IMR-90 (cell line): ENCODE measurements around the gene ECSIT. TPM values are rescaled to one million over a fixed set of nuclear protein-coding genes. Genes with fewer than 3 reads are reported as not detected.
A peak's percentile ranks its signal among the peaks of the same experiment; 100 is the strongest.

Experiments
- ATAC-seq: fragments of 200-7000 bp; cut with Tn5 transposase; 2 replicates; pipeline ENCODE4 v1.9.1; 2020; ENCODE audit warnings: low read depth, mild to moderate bottlenecking, moderate library complexity
- BruUV-seq: library from RNA; stranded (reverse); fragments of 400-500 nt; replicated peaks from 2 replicates; lab custom pipeline; 2021; lab: Mats Ljungman, UMichigan
- CTCF ChIA-PET: fragments of 300-600 bp; formaldehyde crosslinking; extraction: SDS; loops from one replicate; lab custom pipeline; 2021; ENCODE audit warnings: antibody characterized with exemption; lab: Yijun Ruan, JAX
- POLR2A ChIA-PET: fragments of 300-600 bp; sonication (Branson Sonifier 250); formaldehyde crosslinking; loops from one replicate; lab custom pipeline; 2022; ENCODE audit warnings: antibody characterized with exemption; ENCODE audit not compliant: unreplicated experiment; lab: Charles Lee
- DNase-seq: peaks from one replicate; pipeline ENCODE4 v3.0.0; 2013
- H2AFZ ChIP-seq: replicated peaks from 2 replicates; pipeline ENCODE3; 2013; ENCODE audit warnings: low read length, mild to moderate bottlenecking; ENCODE audit not compliant: poor library complexity
- H2AK5ac ChIP-seq: 2 replicates; pipeline ENCODE4 v1.6.1; 2013; ENCODE audit warnings: low read depth, low read length, inconsistent platforms
- H2AK9ac ChIP-seq: replicated peaks from 2 replicates; pipeline ENCODE3; 2013; ENCODE audit warnings: mild to moderate bottlenecking, low read depth, low read length, moderate library complexity; ENCODE audit not compliant: poor library complexity
- H2BK120ac ChIP-seq: 2 replicates; pipeline ENCODE4 v1.6.1; 2013; ENCODE audit warnings: low read depth, low read length, inconsistent platforms
- H2BK15ac ChIP-seq: 3 replicates; pipeline ENCODE4 v1.6.1; 2013; ENCODE audit warnings: low read depth, low read length, inconsistent platforms
- H2BK20ac ChIP-seq: 2 replicates; pipeline ENCODE4 v1.6.1; 2013; ENCODE audit warnings: low read depth, mild to moderate bottlenecking, inconsistent platforms, low read length, moderate library complexity
- H2BK5ac ChIP-seq: 2 replicates; pipeline ENCODE4 v1.6.1; 2013; ENCODE audit warnings: mild to moderate bottlenecking, low read depth, low read length, inconsistent platforms; ENCODE audit not compliant: poor library complexity, severe bottlenecking
- H3K14ac ChIP-seq: replicated peaks from 2 replicates; pipeline ENCODE4 v1.6.1; 2013; ENCODE audit warnings: low read depth, low read length, inconsistent platforms
- H3K18ac ChIP-seq: 2 replicates; pipeline ENCODE4 v1.6.1; 2013; ENCODE audit warnings: low read depth, low read length, control low read depth
- H3K23ac ChIP-seq: 2 replicates; pipeline ENCODE4 v1.6.1; 2013; ENCODE audit warnings: low read depth, low read length, inconsistent platforms
- H3K27ac ChIP-seq: 2 replicates; pipeline ENCODE4 v1.5.1; 2013; ENCODE audit warnings: mild to moderate bottlenecking, control low read depth, low read length; ENCODE audit not compliant: insufficient read depth
- H3K27me3 ChIP-seq: 2 replicates; pipeline ENCODE4 v1.6.1; 2013; ENCODE audit warnings: low read length; ENCODE audit not compliant: control insufficient read depth, insufficient read depth
- H3K36me3 ChIP-seq: 2 replicates; pipeline ENCODE4 v1.6.1; 2013; ENCODE audit warnings: low read length, mixed read lengths; ENCODE audit not compliant: control insufficient read depth, insufficient read depth
- H3K4ac ChIP-seq: 2 replicates; pipeline ENCODE4 v1.6.1; 2013; ENCODE audit warnings: low read depth, low read length, inconsistent platforms
- H3K4me1 ChIP-seq: 2 replicates; pipeline ENCODE4 v1.6.1; 2013; ENCODE audit warnings: low read length, mixed read lengths; ENCODE audit not compliant: control insufficient read depth, insufficient read depth
- H3K4me2 ChIP-seq: 2 replicates; pipeline ENCODE4 v1.6.1; 2013; ENCODE audit warnings: low read depth, mild to moderate bottlenecking, control low read depth, low read length, moderate library complexity
- H3K4me3 ChIP-seq: 2 replicates; pipeline ENCODE4 v1.5.1; 2013; ENCODE audit warnings: low read depth, mild to moderate bottlenecking, control low read depth, low read length, moderate library complexity; ENCODE audit not compliant: insufficient read depth
- H3K56ac ChIP-seq: 2 replicates; pipeline ENCODE4 v1.6.1; 2013; ENCODE audit warnings: low read length, inconsistent platforms; ENCODE audit not compliant: insufficient read depth; ENCODE audit errors: extremely low read depth
- H3K79me1 ChIP-seq, 2 experiments: 2 replicates each; pipeline ENCODE4 v1.6.1; 2013; ENCODE audit warnings: low read length in 2 of 2, inconsistent platforms in 1 of 2, low read depth in 1 of 2
- H3K9ac ChIP-seq: 2 replicates; pipeline ENCODE4 v1.6.1; 2013; ENCODE audit warnings: low read depth, low read length, control low read depth
- H3K9me1 ChIP-seq: 2 replicates; pipeline ENCODE4 v1.6.1; 2013; ENCODE audit warnings: low read length, inconsistent platforms; ENCODE audit not compliant: insufficient read depth
- H3K9me3 ChIP-seq: 2 replicates; pipeline ENCODE4 v1.6.1; 2013; ENCODE audit warnings: low read length; ENCODE audit not compliant: control insufficient read depth, insufficient read depth
- H4K20me1 ChIP-seq: 2 replicates; pipeline ENCODE4 v1.6.1; 2013; ENCODE audit warnings: low read length, inconsistent platforms; ENCODE audit not compliant: insufficient read depth
- H4K5ac ChIP-seq: 2 replicates; pipeline ENCODE4 v1.6.1; 2013; ENCODE audit warnings: mild to moderate bottlenecking, low read depth, low read length, control low read depth
- H4K8ac ChIP-seq, 2 experiments: 2 replicates each; pipeline ENCODE4 v1.6.1; 2013; ENCODE audit warnings: low read depth in 2 of 2, low read length in 2 of 2, control low read depth in 1 of 2, inconsistent platforms in 1 of 2
- H4K91ac ChIP-seq: 2 replicates; pipeline ENCODE4 v1.6.1; 2013; ENCODE audit warnings: low read depth, low read length, inconsistent platforms; ENCODE audit not compliant: insufficient read depth
- BHLHE40 ChIP-seq: fragments of 150-350 bp; IDR thresholded peaks from 2 replicates; pipeline ENCODE4 v1.6.1; 2016; ENCODE audit warnings: mild to moderate bottlenecking, low read depth, low read length
- ELK1 ChIP-seq: fragments of 150-350 bp; IDR thresholded peaks from 2 replicates; pipeline ENCODE4 v1.6.1; 2016; ENCODE audit warnings: low read depth, mild to moderate bottlenecking, low read length, moderate library complexity, borderline replicate concordance
- FOS ChIP-seq: fragments of 150-350 bp; IDR thresholded peaks from 2 replicates; pipeline ENCODE4 v1.6.1; 2016; ENCODE audit warnings: low read depth, low read length
- MAZ ChIP-seq: IDR thresholded peaks from 2 replicates; pipeline ENCODE4 v1.6.1; 2012; ENCODE audit warnings: low read depth, mild to moderate bottlenecking, low read length, improper control_type of control experiment, moderate library complexity, borderline replicate concordance
- MXI1 ChIP-seq: IDR thresholded peaks from 2 replicates; pipeline ENCODE4 v1.6.1; 2012; ENCODE audit warnings: low read depth, mild to moderate bottlenecking, low read length, moderate library complexity, borderline replicate concordance
- NFE2L2 ChIP-seq: fragments of 150-350 bp; IDR thresholded peaks from 2 replicates; pipeline ENCODE4 v1.6.1; 2016; ENCODE audit warnings: low read depth, mild to moderate bottlenecking, low read length
- SMC3 ChIP-seq: fragments of 150-350 bp; IDR thresholded peaks from 2 replicates; pipeline ENCODE4 v1.6.1; 2016; ENCODE audit warnings: low read depth, mild to moderate bottlenecking, antibody characterized with exemption, low read length, moderate library complexity
- USF2 ChIP-seq: fragments of 150-350 bp; IDR thresholded peaks from 2 replicates; pipeline ENCODE4 v1.6.1; 2017; ENCODE audit warnings: mild to moderate bottlenecking, antibody characterized with exemption, low read length, low read depth
- WGBS, 2 experiments: methylation state at CpG; one replicate each; pipeline versions ENCODE4 v1.1.5 to v1.1.7; 2013; ENCODE audit warnings: missing lambda C conversion rate in 2 of 2; ENCODE audit not compliant: insufficient read length in 1 of 2; ENCODE audit errors: extremely low coverage in 2 of 2; 5-methylcytosine and 5-hydroxymethylcytosine counted together
- dilution Hi-C: fragments of 300-500 bp; cut with HindIII; formaldehyde crosslinking; loops from one replicate; pipeline ENCODE4 v1.14.3; 2018; ENCODE audit warnings: low sequenced_read_pairs; ENCODE audit not compliant: unreplicated experiment
- in situ Hi-C: fragments of 300-500 bp; cut with MboI; formaldehyde crosslinking; loops from 3 replicates; pipeline ENCODE4 v1.14.3; 2019; ENCODE audit warnings: low sequenced_read_pairs, inconsistent platforms, mixed read lengths
- intact Hi-C: fragments of 100-400 bp; cut with micrococcal nuclease; formaldehyde crosslinking; loops from 2 replicates; pipeline ENCODE4 v1.10.0; 2022
- polyA plus RNA-seq, 3 experiments: library from polyadenylated mRNA; depleted of rRNA; stranded (reverse); fragments of >200 nt; gene quantifications; 2 replicates each; pipeline ENCODE4 v1.2.3, GENCODE V29; 2012; ENCODE audit warnings: low replicate concordance in 1 of 3
- total RNA-seq: library from RNA; depleted of rRNA; stranded (reverse); fragments of >200 nt; gene quantifications from 2 replicates; pipeline ENCODE4 v1.2.3, GENCODE V29; 2012

ECSIT gene
- total and polyA plus RNA-seq, 2 of the 4 experiments (the other 2 are of a cell fraction), result 30.5 to 42.3 TPM

GRCh38 chr19:11505032-11505503, 23.9 kb downstream of the ECSIT start:
- H2BK120ac ChIP-seq, result no peak overlapping the region
- intact Hi-C loops, result no loop called here
- H3K18ac ChIP-seq, result no peak overlapping the region
- H4K8ac ChIP-seq, result peak overlapping the region; percentile 86 to 93
- H3K56ac ChIP-seq, result peak overlapping the region; percentile 31; the same call in 1 of the 2 replicates
- H2BK5ac ChIP-seq, result peak overlapping the region; percentile 69
- ChIA-PET CTCF (no interaction called here), POLR2A (no interaction called here)
- peak overlapping the region; percentile 46 for H3K14ac ChIP-seq
- ATAC-seq (peak; percentile 99), DNase-seq (peak; percentile 91)
- WGBS, 2 experiments, result 0% methylated on average over 15 of the region's 33 CpGs; no CpG with 5 or more reads in 1 of the 2 experiments
- peak overlapping the region; percentile 99 for H2AK9ac ChIP-seq
- peak overlapping the region; percentile 74 for H3K4me2 ChIP-seq
- peaks cover 6% of the 10 kb centered on the region for H3K4me1 ChIP-seq
- H3K4me3 ChIP-seq, result peak overlapping the region; percentile 60
- H3K23ac ChIP-seq, result no peak overlapping the region
- BruUV-seq, result no TSS peak
- H2BK20ac ChIP-seq, result no peak overlapping the region
- in situ Hi-C loops, result no loop called here
- peak overlapping the region; percentile 90 for H2AFZ ChIP-seq
- H2BK15ac ChIP-seq, result no peak overlapping the region
- H3K27ac ChIP-seq, result peak overlapping the region; percentile 41; the same call in 1 of the 2 replicates
- H3K36me3 ChIP-seq, result no peaks in the 10 kb centered on the region; the same call in 1 of the 2 replicates
- H3K9ac ChIP-seq, result peak overlapping the region; percentile 34; the same call in 1 of the 2 replicates
- TF ChIP-seq MAZ (peak; percentile 83), SMC3 (no peak), MXI1 (no peak), NFE2L2 (no peak), ELK1 (no peak), USF2 (no peak), BHLHE40 (peak; percentile 4; the same call in 1 of the 2 replicates), FOS (no peak)
- H3K9me1 ChIP-seq, result peaks cover 4% of the 10 kb centered on the region
- peak overlapping the region; percentile 32; the same call in 1 of the 2 replicates for H4K5ac ChIP-seq
- dilution Hi-C loops, result no loop called here
- H3K4ac ChIP-seq, result peak overlapping the region; percentile 80
- H2AK5ac ChIP-seq, result peak overlapping the region; percentile 61; the same call in 1 of the 2 replicates
- H4K20me1 ChIP-seq, result no peaks in the 10 kb centered on the region
- no peaks in the 10 kb centered on the region for H3K9me3 ChIP-seq
- H3K27me3 ChIP-seq, result no peaks in the 10 kb centered on the region
- H3K79me1 ChIP-seq, result peaks cover 14 to 37% of the 10 kb centered on the region in 2 experiments; a peak in 3 of 4 replicates
- H4K91ac ChIP-seq, result peak overlapping the region; percentile 49; the same call in 1 of the 2 replicates
